HEK293T (cell line): ENCODE data around the gene FTO.

Experiments used
- ELF4 ChIP-seq: fragments of 450-650 bp; IDR thresholded peaks from 2 replicates; pipeline ENCODE4 v1.6.1; 2017; ENCODE audit warnings: antibody characterized with exemption
- FOXA1 ChIP-seq: fragments of 450-650 bp; IDR thresholded peaks from 2 replicates; pipeline ENCODE4 v1.6.1; 2016; ENCODE audit warnings: mild to moderate bottlenecking
- FOXM1 ChIP-seq: fragments of 450-650 bp; IDR thresholded peaks from 2 replicates; pipeline ENCODE4 v1.6.1; 2017; ENCODE audit warnings: mild to moderate bottlenecking, borderline replicate concordance
- HDGF ChIP-seq: fragments of 450-650 bp; IDR thresholded peaks from 2 replicates; pipeline ENCODE4 v1.6.1; 2017; ENCODE audit warnings: antibody characterized with exemption, borderline replicate concordance
- TARDBP ChIP-seq: fragments of 450-650 bp; IDR thresholded peaks from 2 replicates; pipeline ENCODE4 v1.6.1; 2016
- ZNF384 ChIP-seq: fragments of 450-650 bp; IDR thresholded peaks from 2 replicates; pipeline ENCODE4 v1.6.1; 2016

GRCh38 chr16:54102888-54103866 lies 399.2 kb downstream of the FTO start:
- TF ChIP-seq ZNF384 (no peak), ELF4 (no peak), TARDBP (no peak), HDGF (no peak), FOXM1 (no peak), FOXA1 (no peak)
